GM12878 (cell line): ENCODE data around the gene USP31. TPM values are rescaled to one million over a fixed set of nuclear protein-coding genes. Genes with fewer than 3 reads are reported as not detected.

Experiments
- ATAC-seq: fragments of 200-7000 bp; cut with Tn5 transposase; 3 replicates; pipeline ENCODE4 v1.9.1; 2020; ENCODE audit warnings: mild to moderate bottlenecking, moderate library complexity
- BruUV-seq: library from RNA; stranded (reverse); fragments of 400-500 nt; replicated peaks from 2 replicates; lab custom pipeline; 2021; lab: Mats Ljungman, UMichigan
- CTCF ChIA-PET: fragments of 300-600 bp; sonication (Branson Sonifier 250); formaldehyde crosslinking; extraction: SDS; loops from one replicate; lab custom pipeline; 2021; ENCODE audit warnings: inconsistent platforms; lab: Yijun Ruan, JAX
- POLR2A ChIA-PET: fragments of 350-600 bp; formaldehyde crosslinking; extraction: SDS; loops from one replicate; lab custom pipeline; 2021; ENCODE audit warnings: inconsistent platforms; lab: Charles Lee
- RAD21 ChIA-PET: fragments of 300-600 bp; sonication (Branson Sonifier 250); formaldehyde crosslinking; loops from one replicate; lab custom pipeline; 2023; ENCODE audit warnings: antibody characterized with exemption; ENCODE audit not compliant: unreplicated experiment; lab: Charles Lee
- SMC1A ChIA-PET: fragments of 300-600 bp; sonication (Branson Sonifier 250); formaldehyde crosslinking; loops from one replicate; lab custom pipeline; 2023; ENCODE audit not compliant: unreplicated experiment, uncharacterized antibody; lab: Charles Lee
- DNase-seq: peaks from one replicate; pipeline ENCODE4 v3.0.0-alpha.2; 2011; ENCODE audit warnings: low read depth, low spot score
- FAIRE-seq: peaks from 3 replicates; lab custom pipeline; 2011; peaks lifted over from hg19 to GRCh38; lab: Jason Lieb, UNC
- H2AFZ ChIP-seq: 2 replicates; pipeline ENCODE4 v1.6.0; 2011; ENCODE audit warnings: low read depth, low read length, control low read depth; ENCODE audit not compliant: control insufficient read depth
- H3K27ac ChIP-seq: 2 replicates; pipeline ENCODE4 v1.5.1; 2011; ENCODE audit warnings: control low read depth; ENCODE audit not compliant: control insufficient read depth, insufficient read depth
- H3K27me3 ChIP-seq, 2 experiments: replicated peaks in 1 of 2; 2 replicates each; pipeline versions ENCODE4 v1.6.0 to v1.6.1; 2011; ENCODE audit warnings: low read length in 1 of 2; ENCODE audit not compliant: control insufficient read depth in 2 of 2, insufficient read depth in 2 of 2
- H3K36me3 ChIP-seq, 2 experiments: 2 replicates each; pipeline ENCODE4 v1.5.1; 2011; ENCODE audit warnings: low read length in 1 of 2; ENCODE audit not compliant: control insufficient read depth in 2 of 2, insufficient read depth in 2 of 2
- H3K4me1 ChIP-seq: 2 replicates; pipeline ENCODE4 v1.6.1; 2011; ENCODE audit warnings: mild to moderate bottlenecking, low read length, moderate library complexity, mixed read lengths; ENCODE audit not compliant: control insufficient read depth, insufficient read depth
- H3K4me2 ChIP-seq: 2 replicates; pipeline ENCODE4 v1.6.0; 2011; ENCODE audit warnings: control low read depth; ENCODE audit not compliant: control insufficient read depth, insufficient read depth
- H3K4me3 ChIP-seq: fragments of 200-600 bp; sonication (generic); 2 replicates; pipeline ENCODE4 v1.5.1; 2016
- H3K79me2 ChIP-seq: 2 replicates; pipeline ENCODE4 v1.6.0; 2011; ENCODE audit warnings: low read length; ENCODE audit not compliant: control insufficient read depth, insufficient read depth
- H3K9ac ChIP-seq: 2 replicates; pipeline ENCODE4 v1.8.0; 2011; ENCODE audit warnings: low read length, control low read depth, mixed read lengths; ENCODE audit not compliant: control insufficient read depth, insufficient read depth
- H3K9me3 ChIP-seq: replicated peaks from 3 replicates; pipeline ENCODE4 v1.5.1; 2011; ENCODE audit warnings: mild to moderate bottlenecking, low read length; ENCODE audit not compliant: control insufficient read depth, insufficient read depth
- H4K20me1 ChIP-seq: 2 replicates; pipeline ENCODE4 v1.6.0; 2011; ENCODE audit not compliant: control insufficient read depth, insufficient read depth
- BCL11A ChIP-seq: IDR thresholded peaks from 2 replicates; pipeline ENCODE4 v1.6.1; 2011; ENCODE audit warnings: low read depth, low read length
- CBX5 ChIP-seq: sonication (generic); IDR thresholded peaks from 2 replicates; pipeline ENCODE4 v1.6.1; 2016; ENCODE audit warnings: low read depth, moderate library complexity, mild to moderate bottlenecking, inconsistent platforms
- GABPA ChIP-seq: IDR thresholded peaks from 2 replicates; pipeline ENCODE4 v1.6.1; 2014; ENCODE audit warnings: antibody characterized with exemption, low read depth, mild to moderate bottlenecking, inconsistent platforms
- HDAC2 ChIP-seq: fragments of 200-600 bp; sonication (generic); IDR thresholded peaks from 2 replicates; pipeline ENCODE4 v1.6.1; 2017
- KAT2A ChIP-seq: conservative IDR thresholded peaks from 2 replicates; pipeline ENCODE4 v1.6.1; 2011; ENCODE audit warnings: low read depth, low read length; ENCODE audit not compliant: control insufficient read depth
- SUZ12 ChIP-seq: fragments of 200-600 bp; sonication (generic); IDR thresholded peaks from one replicate; pipeline ENCODE4 v1.6.1; 2018; ENCODE audit warnings: antibody characterized with exemption, mild to moderate bottlenecking; ENCODE audit not compliant: unreplicated experiment
- ZBTB11 ChIP-seq: fragments of 450-650 bp; formaldehyde crosslinking; IDR thresholded peaks from 2 replicates; pipeline ENCODE4 v1.5.0; 2022; ENCODE audit warnings: mild to moderate bottlenecking, missing genetic modification characterization
- WGBS: methylation state at CpG from one replicate; pipeline ENCODE4 v1.1.6; 2016; ENCODE audit warnings: low lambda C conversion rate; ENCODE audit not compliant: insufficient replicate concordance, insufficient coverage; ENCODE audit errors: missing lambda C conversion rate; 5-methylcytosine and 5-hydroxymethylcytosine counted together
- in situ Hi-C: fragments of 300-500 bp; cut with MboI; formaldehyde crosslinking; loops from 9 replicates; pipeline ENCODE4 v1.14.3; 2018; ENCODE audit warnings: mixed read lengths
- intact Hi-C: fragments of 100-400 bp; cut with micrococcal nuclease; formaldehyde crosslinking; loops from one replicate; pipeline ENCODE4 v1.14.2; 2022; ENCODE audit not compliant: unreplicated experiment
- polyA plus RNA-seq, 11 experiments: library from polyadenylated mRNA; depleted of rRNA in 4 of 11; unstranded in 6 of 11; stranded (reverse) in 5 of 11; fragments of >200 nt; fragmentation: Nextera tagmentation in 4 of 11; fragmentation: Illumina TruSeq in 1 of 11; extraction: Ambion mirVana in 4 of 11; extraction: Trizol in 1 of 11; gene quantifications; 1 replicate in 1 of 11; 2 replicates in 10 of 11; pipeline versions ENCODE4 v1.2.1 to v1.2.3, GENCODE V29; 2011 to 2016; ENCODE audit warnings: inconsistent platforms in 2 of 11, missing spikeins in 2 of 11, low read depth in 1 of 11
- total RNA-seq, 4 experiments: library from RNA; depleted of rRNA in 3 of 4; stranded (reverse); fragments of >200 nt in 3 of 4; fragmentation: Illumina TruSeq in 1 of 4; extraction: Trizol in 1 of 4; gene quantifications; 2 replicates each; pipeline versions ENCODE4 v1.2.1 to v1.2.3, GENCODE V29; 2013 to 2021

Gene USP31
- total and polyA plus RNA-seq, 10 of the 15 experiments (the other 5 are each of a cell fraction or from before 2014, with no cell fraction given): 0.87 to 6.5 (median 3.2) TPM

GRCh38 chr16:23149993-23150364 is 727 bp upstream of the USP31 start:
- BruUV-seq: no TSS peak
- H2AFZ ChIP-seq: peak overlapping the region; percentile 99
- in situ Hi-C loops (no loop called here), intact Hi-C loops (no loop called here)
- DNase-seq: no peak
- TF ChIP-seq BCL11A: no peak
- no peak for TF ChIP-seq SUZ12
- no peak for TF ChIP-seq GABPA
- no peak for TF ChIP-seq HDAC2
- no peak for TF ChIP-seq CBX5
- no peak for TF ChIP-seq KAT2A
- no peak for TF ChIP-seq ZBTB11
- H3K36me3 ChIP-seq: no peaks in the 10 kb centered on the region
- SMC1A ChIA-PET: no interaction called here
- CTCF ChIA-PET: interaction anchor here (4.9 kb wide), 1 partner anchor 285 kb away, joined by 20 read pairs; no protein-coding TSS in a partner anchor
- no peaks in the 10 kb centered on the region; the same call in 1 of the 2 replicates for H3K4me1 ChIP-seq
- H3K9me3 ChIP-seq: no peaks in the 10 kb centered on the region
- H3K9ac ChIP-seq: no peak overlapping the region
- RAD21 ChIA-PET: no interaction called here
- no peak for ATAC-seq
- POLR2A ChIA-PET: no interaction called here
- H3K27me3 ChIP-seq: no peaks in the 10 kb centered on the region
- no peaks in the 10 kb centered on the region for H4K20me1 ChIP-seq
- H3K4me3 ChIP-seq: peak overlapping the region; percentile 75
- 44% methylated on average over 4 of the region's 4 CpGs for WGBS
- H3K27ac ChIP-seq: no peak overlapping the region
- H3K79me2 ChIP-seq: peaks cover 12% of the 10 kb centered on the region
- FAIRE-seq: no peak
- H3K4me2 ChIP-seq: peak overlapping the region; percentile 80
